Measurements from ENCODE around the gene RAD50. TPM values are rescaled to one million over a fixed set of nuclear protein-coding genes. Genes with fewer than 3 reads are reported as not detected.
"Not testable (repeated sequence)": the region's sequence is repeated elsewhere in the genome, so short reads cannot be mapped to it uniquely, and the experiment has no call there.

The RAD50 gene
- total RNA-seq, 2 donors from 2014 or later, result 42.1 to 46.1 TPM

DNA sequence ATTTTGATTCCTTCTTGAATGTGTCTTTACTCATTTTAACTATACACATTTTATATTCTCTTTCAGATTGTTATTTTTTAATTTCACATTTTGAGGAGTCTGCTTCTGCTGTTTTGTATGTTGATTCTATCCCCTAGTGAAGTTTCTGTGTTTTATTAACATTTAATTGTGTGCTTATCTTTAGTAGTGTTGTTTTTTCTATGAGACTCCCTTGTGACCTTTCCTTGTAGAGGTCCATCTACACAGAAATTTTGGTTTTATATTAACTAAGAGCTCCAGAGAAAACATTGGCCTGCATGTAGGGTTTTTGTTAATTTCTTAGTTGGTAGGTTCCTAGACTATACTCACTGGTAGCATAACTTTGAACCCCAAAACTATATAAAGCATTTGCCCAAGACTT is 65.8 kb downstream of the RAD50 start:
- Mint-ChIP-seq H3K27me3 (ENCODE audit: low read depth) (no peaks in the 10 kb centered on the region), H3K36me3 (ENCODE audit: insufficient read depth in 2 of 2) (peaks cover 4 to 33% of the 10 kb centered on the region in 2 donors), H3K9me3 (no peaks in the 10 kb centered on the region), H3K4me3 (no peak overlapping the region), H3K27ac (peak overlapping the region; percentile 68), H3K4me1 (ENCODE audit: low read depth) (peaks cover 9% of the 10 kb centered on the region)
- DNase-seq (no peak), ATAC-seq (replicated peaks in 1 of 2) (no peak)

GRCh38 chr5:132627470-132627869 is 70.7 kb downstream of the RAD50 start:
- ATAC-seq (replicated peaks in 1 of 2) (no peak), DNase-seq (no peak)
- Mint-ChIP-seq H3K9me3 (no peaks in the 10 kb centered on the region), H3K27ac (peak overlapping the region; percentile 26), H3K36me3 (ENCODE audit: insufficient read depth in 2 of 2) (peaks cover 10 to 15% of the 10 kb centered on the region in 2 donors), H3K27me3 (ENCODE audit: low read depth) (no peaks in the 10 kb centered on the region), H3K4me3 (no peak overlapping the region), H3K4me1 (ENCODE audit: low read depth) (peaks cover 19% of the 10 kb centered on the region)

GRCh38 chr5:132628814-132629213 is 72.0 kb downstream of the RAD50 start:
- Mint-ChIP-seq H3K36me3 (ENCODE audit: insufficient read depth in 2 of 2) (peaks cover 8 to 17% of the 10 kb centered on the region in 2 donors), H3K27me3 (ENCODE audit: low read depth) (no peaks in the 10 kb centered on the region), H3K27ac (peak overlapping the region; percentile 9), H3K4me3 (no peak overlapping the region), H3K4me1 (ENCODE audit: low read depth) (peaks cover 10% of the 10 kb centered on the region), H3K9me3 (no peaks in the 10 kb centered on the region)
- DNase-seq, result no peak
- no peak for ATAC-seq (replicated peaks in 1 of 2)

GRCh38 chr5:132629230-132629944 is 72.6 kb downstream of the RAD50 start:
- H3K27ac Mint-ChIP-seq, result peak overlapping the region; percentile 9
- no peak overlapping the region for H3K4me3 Mint-ChIP-seq
- H3K4me1 Mint-ChIP-seq (ENCODE audit: low read depth), result peaks cover 10% of the 10 kb centered on the region
- DNase-seq (no peak), ATAC-seq (replicated peaks in 1 of 2) (peak in 1 of 2 donors; percentile 48)
- no peaks in the 10 kb centered on the region for H3K27me3 Mint-ChIP-seq (ENCODE audit: low read depth)
- H3K9me3 Mint-ChIP-seq, result no peaks in the 10 kb centered on the region
- peaks cover 10 to 23% of the 10 kb centered on the region in 2 donors for H3K36me3 Mint-ChIP-seq (ENCODE audit: insufficient read depth in 2 of 2)

- not testable (repeated sequence) for H3K27ac Mint-ChIP-seq; H3K27me3 Mint-ChIP-seq (ENCODE audit: low read depth); ATAC-seq (replicated peaks in 1 of 2); H3K4me3 Mint-ChIP-seq; H3K9me3 Mint-ChIP-seq; DNase-seq
- Mint-ChIP-seq H3K4me1 (ENCODE audit: low read depth) (peaks cover 47% of the 10 kb centered on the region), H3K36me3 (ENCODE audit: insufficient read depth in 2 of 2) (peaks cover 11 to 41% of the 10 kb centered on the region in 2 donors)
Measured at GRCh38 chr5:132633587-132633986, 76.8 kb downstream of the RAD50 start.

GRCh38 chr5:132635873-132636272 is 79.1 kb downstream of the RAD50 start:
- peak; percentile 21 to 35 for DNase-seq
- H3K27ac Mint-ChIP-seq, result peak overlapping the region; percentile 90
- no peaks in the 10 kb centered on the region for H3K27me3 Mint-ChIP-seq (ENCODE audit: low read depth)
- H3K36me3 Mint-ChIP-seq (ENCODE audit: insufficient read depth in 2 of 2), result peaks cover 11 to 42% of the 10 kb centered on the region in 2 donors
- H3K4me1 Mint-ChIP-seq (ENCODE audit: low read depth), result peaks cover 70% of the 10 kb centered on the region
- H3K4me3 Mint-ChIP-seq, result peak overlapping the region; percentile 57 to 66
- H3K9me3 Mint-ChIP-seq, result no peaks in the 10 kb centered on the region
- peak; percentile 80 to 84 for ATAC-seq (replicated peaks in 1 of 2)

- no peak for DNase-seq
- Mint-ChIP-seq H3K4me3 (peak overlapping the region in 1 of 2 donors; percentile 76), H3K27me3 (ENCODE audit: low read depth) (no peaks in the 10 kb centered on the region), H3K36me3 (ENCODE audit: insufficient read depth in 2 of 2) (peaks cover 5 to 44% of the 10 kb centered on the region in 2 donors), H3K9me3 (no peaks in the 10 kb centered on the region), H3K27ac (peak overlapping the region; percentile 25), H3K4me1 (ENCODE audit: low read depth) (peaks cover 76% of the 10 kb centered on the region)
- ATAC-seq (replicated peaks in 1 of 2), result no peak
Measured at GRCh38 chr5:132637241-132637640, 80.5 kb downstream of the RAD50 start.

DNA sequence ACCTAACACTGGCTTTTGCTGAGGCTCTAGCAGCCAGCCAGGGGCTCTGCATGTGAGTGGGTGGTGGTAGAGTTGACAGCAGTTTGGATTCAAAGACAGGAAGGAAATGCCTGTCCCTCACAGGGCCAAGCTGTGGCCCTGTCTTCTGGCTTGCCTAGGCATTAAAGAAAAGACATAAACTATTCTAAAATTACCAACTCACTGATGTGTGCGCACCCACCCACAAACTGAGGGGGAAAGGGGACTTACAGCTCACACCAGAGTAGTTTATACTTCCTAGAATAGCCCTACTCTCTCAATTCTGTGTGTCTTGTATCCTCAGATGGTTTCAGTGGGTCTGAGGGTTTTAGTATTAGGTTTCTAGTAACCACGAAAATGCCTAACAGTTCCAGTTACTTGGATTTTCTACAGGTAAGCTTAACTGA is 82.9 kb downstream of the RAD50 start:
- peak; percentile 14 to 22 for ATAC-seq (replicated peaks in 1 of 2)
- Mint-ChIP-seq H3K4me3 (peak overlapping the region; percentile 44 to 79), H3K4me1 (ENCODE audit: low read depth) (peaks cover 86% of the 10 kb centered on the region), H3K27ac (peak overlapping the region; percentile 95), H3K36me3 (ENCODE audit: insufficient read depth in 2 of 2) (peaks cover 9 to 42% of the 10 kb centered on the region in 2 donors), H3K27me3 (ENCODE audit: low read depth) (no peaks in the 10 kb centered on the region), H3K9me3 (no peaks in the 10 kb centered on the region)
- DNase-seq, result peak; percentile 41 to 45

DNA sequence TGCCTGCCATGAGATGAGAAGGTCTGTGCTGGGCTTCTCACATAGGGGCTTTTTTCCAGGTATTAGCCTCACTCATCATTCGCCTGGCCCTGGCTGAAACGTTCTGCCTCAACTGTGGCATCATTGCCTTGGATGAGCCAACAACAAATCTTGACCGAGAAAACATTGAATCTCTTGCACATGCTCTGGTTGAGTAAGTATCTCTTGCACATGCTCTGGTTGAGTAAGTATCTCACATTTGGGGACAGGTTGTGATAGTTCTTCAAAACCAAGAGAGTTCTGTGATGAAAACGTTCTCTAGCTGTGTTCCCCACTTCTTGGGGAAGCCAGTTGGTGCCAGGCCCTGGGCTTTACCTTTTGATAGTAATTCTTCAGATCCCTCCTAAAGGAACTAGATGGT is 83.8 kb downstream of the RAD50 start:
- no peaks in the 10 kb centered on the region for H3K9me3 Mint-ChIP-seq
- ATAC-seq (replicated peaks in 1 of 2) (peak; percentile 54 to 57), DNase-seq (peak; percentile 29 to 31)
- peak overlapping the region; percentile 95 for H3K27ac Mint-ChIP-seq
- peak overlapping the region; percentile 43 to 79 for H3K4me3 Mint-ChIP-seq
- H3K27me3 Mint-ChIP-seq (ENCODE audit: low read depth), result no peaks in the 10 kb centered on the region
- H3K4me1 Mint-ChIP-seq (ENCODE audit: low read depth), result peaks cover 78% of the 10 kb centered on the region
- peaks cover 13 to 38% of the 10 kb centered on the region in 2 donors for H3K36me3 Mint-ChIP-seq (ENCODE audit: insufficient read depth in 2 of 2)

GRCh38 chr5:132641241-132641723 is 84.5 kb downstream of the RAD50 start:
- peak overlapping the region; percentile 95 for H3K27ac Mint-ChIP-seq
- H3K9me3 Mint-ChIP-seq, result peaks cover 0 to 1% of the 10 kb centered on the region in 2 donors
- peaks cover 72% of the 10 kb centered on the region for H3K4me1 Mint-ChIP-seq (ENCODE audit: low read depth)
- H3K36me3 Mint-ChIP-seq (ENCODE audit: insufficient read depth in 2 of 2), result peaks cover 16 to 37% of the 10 kb centered on the region in 2 donors
- DNase-seq (peak; percentile 68 to 69), ATAC-seq (replicated peaks in 1 of 2) (peak; percentile 80 to 81)
- H3K4me3 Mint-ChIP-seq, result peak overlapping the region; percentile 43 to 79
- H3K27me3 Mint-ChIP-seq (ENCODE audit: low read depth), result no peaks in the 10 kb centered on the region

DNA sequence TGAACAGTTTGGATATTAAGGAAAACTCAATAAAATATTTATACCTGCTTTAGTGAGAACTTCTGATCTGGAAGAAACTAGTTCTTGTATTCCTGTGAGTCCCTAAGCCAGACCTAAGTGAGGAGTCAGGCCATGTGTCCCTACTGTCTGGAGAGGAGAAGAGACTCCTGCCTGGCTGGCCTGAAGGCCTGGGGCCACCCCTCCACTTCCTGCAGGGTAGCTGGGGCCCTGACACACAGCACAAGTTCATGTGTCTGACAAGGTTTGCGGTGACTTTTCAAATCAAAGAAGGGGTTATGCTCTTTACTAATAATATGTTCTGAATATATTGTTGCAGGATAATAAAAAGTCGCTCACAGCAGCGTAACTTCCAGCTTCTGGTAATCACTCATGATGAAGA is 85.1 kb downstream of the RAD50 start:
- Mint-ChIP-seq H3K9me3 (peaks cover 0 to 2% of the 10 kb centered on the region in 2 donors), H3K27me3 (ENCODE audit: low read depth) (no peaks in the 10 kb centered on the region), H3K4me3 (peak overlapping the region; percentile 43 to 79), H3K27ac (peak overlapping the region; percentile 95), H3K36me3 (ENCODE audit: insufficient read depth in 2 of 2) (peaks cover 19 to 37% of the 10 kb centered on the region in 2 donors), H3K4me1 (ENCODE audit: low read depth) (peaks cover 66% of the 10 kb centered on the region)
- DNase-seq, result peak in 1 of 2 donors; percentile 31
- ATAC-seq (replicated peaks in 1 of 2), result peak; percentile 18 to 31

DNA sequence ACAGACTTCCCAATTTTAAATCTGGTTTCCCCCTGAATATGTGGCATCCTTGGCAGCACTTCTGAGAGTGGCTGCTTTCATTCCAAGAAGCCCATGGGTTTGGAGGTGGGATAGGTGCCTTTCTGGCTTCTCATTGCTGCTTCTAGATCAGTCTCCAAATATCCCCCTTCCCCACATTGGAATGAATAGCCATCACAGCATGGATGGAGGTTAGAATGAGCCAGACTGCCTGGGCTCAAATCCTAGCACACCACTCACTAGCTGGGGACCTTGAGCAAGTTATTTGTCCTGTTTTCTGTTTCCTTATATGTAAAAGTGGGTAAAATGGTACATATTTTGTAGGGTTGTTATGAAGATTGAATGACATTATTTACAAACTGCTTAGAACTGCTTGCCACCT is 87.4 kb downstream of the RAD50 start:
- H3K27ac Mint-ChIP-seq, result no peak overlapping the region

DNA sequence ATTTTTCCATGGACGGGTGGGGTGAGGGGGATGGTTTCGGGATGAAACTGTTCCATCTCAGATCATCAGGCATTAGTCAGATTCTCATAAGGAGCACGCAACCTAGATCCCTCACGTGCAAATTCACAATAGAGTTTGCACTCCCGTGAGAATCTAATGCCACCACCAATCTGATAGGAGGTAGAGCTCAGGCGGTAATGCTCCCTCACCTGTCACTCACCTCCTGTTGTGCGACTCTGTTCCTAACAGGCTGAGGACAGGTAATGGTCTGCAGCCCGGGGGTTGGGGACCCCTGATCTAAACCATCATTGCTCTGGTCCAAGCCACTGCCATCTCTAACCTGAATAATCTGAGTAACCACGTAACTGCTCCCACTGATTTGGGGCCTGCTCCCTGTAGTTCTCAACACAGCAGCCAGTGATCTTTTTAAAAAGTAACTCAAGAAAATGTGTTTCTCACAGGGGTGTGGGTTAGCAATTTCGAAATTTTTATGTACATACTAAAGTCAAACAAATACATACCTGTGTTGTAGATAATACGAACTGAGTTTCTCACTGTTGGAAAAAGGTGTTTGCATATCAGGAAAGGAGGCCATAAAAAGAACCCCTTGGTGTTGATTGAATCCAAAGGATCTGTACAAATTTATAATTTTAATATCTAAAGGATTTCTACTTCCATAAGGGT is 89.9 kb downstream of the RAD50 start:
- H3K4me1 Mint-ChIP-seq (ENCODE audit: low read depth), result peaks cover 17% of the 10 kb centered on the region
- H3K36me3 Mint-ChIP-seq (ENCODE audit: insufficient read depth in 2 of 2), result peaks cover 26 to 33% of the 10 kb centered on the region in 2 donors
- peaks cover 4 to 9% of the 10 kb centered on the region in 2 donors for H3K9me3 Mint-ChIP-seq
- no peak overlapping the region for H3K4me3 Mint-ChIP-seq
- DNase-seq (no peak), ATAC-seq (replicated peaks in 1 of 2) (no peak)
- no peak overlapping the region for H3K27ac Mint-ChIP-seq
- H3K27me3 Mint-ChIP-seq (ENCODE audit: low read depth), result peaks cover 29% of the 10 kb centered on the region

More for the DNA sequence above, 87.4 kb downstream of the RAD50 start:
- peaks cover 4 to 7% of the 10 kb centered on the region in 2 donors for H3K9me3 Mint-ChIP-seq
- ATAC-seq (replicated peaks in 1 of 2) (no peak), DNase-seq (no peak)
- no peak overlapping the region for H3K4me3 Mint-ChIP-seq
- H3K27me3 Mint-ChIP-seq (ENCODE audit: low read depth), result peaks cover 13% of the 10 kb centered on the region
- peaks cover 43% of the 10 kb centered on the region for H3K4me1 Mint-ChIP-seq (ENCODE audit: low read depth)
- H3K36me3 Mint-ChIP-seq (ENCODE audit: insufficient read depth in 2 of 2), result peaks cover 26 to 35% of the 10 kb centered on the region in 2 donors
